GM12874 (cell line): ENCODE data around the gene GPC5.

ENCODE experiments used
- CTCF ChIP-seq: IDR thresholded peaks from 2 replicates; pipeline ENCODE4 v1.5.1; 2011; ENCODE audit warnings: low read depth, mild to moderate bottlenecking, control low read depth, low read length, moderate library complexity; ENCODE audit not compliant: insufficient read depth

GPC5 gene

DNA sequence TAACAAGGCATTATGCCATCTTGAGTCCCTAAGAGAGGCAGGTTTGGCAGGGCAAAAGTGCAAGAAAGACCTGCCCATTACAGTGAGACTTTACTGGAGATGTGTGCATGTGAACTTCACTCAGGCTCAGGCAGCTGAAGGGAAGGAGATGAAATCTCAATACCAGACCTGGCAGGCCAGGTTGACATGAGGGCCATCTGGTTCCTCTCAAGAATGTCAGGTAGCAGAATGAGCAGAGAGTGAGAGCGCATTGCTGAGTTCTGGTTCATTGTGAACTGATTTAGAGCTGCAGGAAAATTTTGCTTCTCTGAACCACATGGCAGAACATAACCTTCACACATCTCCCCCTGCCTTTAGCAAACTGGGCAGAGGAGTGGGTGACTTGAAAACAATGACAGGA is 406.3 kb downstream of the GPC5 start:
- no peak for TF ChIP-seq CTCF

GRCh38 chr13:91805605-91806004 is 407.2 kb downstream of the GPC5 start:
- TF ChIP-seq CTCF, result no peak

GRCh38 chr13:91809161-91809560 is 410.7 kb downstream of the GPC5 start:
- TF ChIP-seq CTCF, result no peak

GRCh38 chr13:91813253-91813652 is 414.8 kb downstream of the GPC5 start:
- TF ChIP-seq CTCF, result no peak

DNA sequence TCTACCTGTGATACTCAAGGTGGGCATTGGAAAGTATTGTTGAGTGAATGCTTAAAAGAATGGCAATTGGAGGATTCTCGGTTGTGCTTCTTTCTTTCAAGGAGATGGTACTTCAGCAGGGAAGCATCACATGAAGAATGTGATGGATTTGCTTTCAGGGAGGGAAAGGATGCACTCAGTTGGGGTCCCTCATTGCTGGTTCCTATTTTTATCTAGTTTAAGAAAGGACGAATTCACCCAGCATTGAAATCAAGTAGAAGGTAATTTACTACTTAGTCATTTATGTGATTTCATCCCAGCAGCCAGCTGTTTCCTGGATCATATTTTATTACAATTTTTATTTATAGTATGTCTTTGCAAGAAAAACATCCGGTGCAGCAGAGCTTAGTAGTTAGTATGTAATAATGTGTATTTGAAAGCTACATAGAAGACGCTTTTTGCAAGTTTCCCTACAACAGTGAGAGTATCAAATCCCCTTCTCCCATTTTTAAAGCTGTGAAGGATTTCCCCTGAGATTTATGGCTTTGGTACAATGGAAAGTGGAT is 417.9 kb downstream of the GPC5 start:
- no peak for TF ChIP-seq CTCF

GRCh38 chr13:91817250-91817649 is 418.8 kb downstream of the GPC5 start:
- no peak for TF ChIP-seq CTCF

- no peak for TF ChIP-seq CTCF
Observed at GRCh38 chr13:91824416-91824815, 426.0 kb downstream of the GPC5 start.
